ENCODE measurements around the gene RNGTT.
"Not testable (repeated sequence)": the region's sequence is repeated elsewhere in the genome, so short reads cannot be mapped to it uniquely, and the experiment has no call there.

RNGTT gene

GRCh38 chr6:88933521-88933920 lies 29.9 kb downstream of the RNGTT start:
- H3K36me3 Mint-ChIP-seq = peaks cover 68% of the 10 kb centered on the region
- H3K4me3 Mint-ChIP-seq = no peak overlapping the region
- H3K4me1 Mint-ChIP-seq = peaks cover 8% of the 10 kb centered on the region
- peaks cover 31% of the 10 kb centered on the region for H3K9me3 Mint-ChIP-seq
- H3K27ac Mint-ChIP-seq = no peak overlapping the region
- no peaks in the 10 kb centered on the region for H3K27me3 Mint-ChIP-seq

- H3K27me3 Mint-ChIP-seq, H3K4me3 Mint-ChIP-seq, H3K27ac Mint-ChIP-seq, H3K4me1 Mint-ChIP-seq: not testable (repeated sequence)
- Mint-ChIP-seq H3K36me3 (peaks cover 58% of the 10 kb centered on the region), H3K9me3 (peaks cover 20% of the 10 kb centered on the region)
These were observed 31.4 kb downstream of the RNGTT start for GRCh38 chr6:88932019-88932418.

- Mint-ChIP-seq H3K36me3 (peaks cover 19% of the 10 kb centered on the region), H3K27me3 (no peaks in the 10 kb centered on the region), H3K9me3 (no peaks in the 10 kb centered on the region), H3K4me3 (no peak overlapping the region), H3K4me1 (peaks cover 13% of the 10 kb centered on the region), H3K27ac (no peak overlapping the region)
These were observed 40.5 kb downstream of the RNGTT start for GRCh38 chr6:88922775-88923548.

- no peaks in the 10 kb centered on the region for H3K9me3 Mint-ChIP-seq
- H3K4me1 Mint-ChIP-seq = peaks cover 21% of the 10 kb centered on the region
- no peak overlapping the region for H3K4me3 Mint-ChIP-seq
- peaks cover 23% of the 10 kb centered on the region for H3K36me3 Mint-ChIP-seq
- H3K27me3 Mint-ChIP-seq = no peaks in the 10 kb centered on the region
- no peak overlapping the region for H3K27ac Mint-ChIP-seq
These were observed 41.7 kb downstream of the RNGTT start for GRCh38 chr6:88921734-88922133.

- Mint-ChIP-seq H3K27me3 (no peaks in the 10 kb centered on the region), H3K27ac (no peak overlapping the region), H3K9me3 (no peaks in the 10 kb centered on the region), H3K36me3 (peaks cover 21% of the 10 kb centered on the region), H3K4me1 (peaks cover 23% of the 10 kb centered on the region), H3K4me3 (no peak overlapping the region)
These were observed 42.4 kb downstream of the RNGTT start for GRCh38 chr6:88920774-88921733.

GRCh38 chr6:88920088-88920487 lies 43.3 kb downstream of the RNGTT start:
- H3K4me1 Mint-ChIP-seq = peaks cover 26% of the 10 kb centered on the region
- no peaks in the 10 kb centered on the region for H3K27me3 Mint-ChIP-seq
- no peak overlapping the region for H3K4me3 Mint-ChIP-seq
- no peak overlapping the region for H3K27ac Mint-ChIP-seq
- H3K36me3 Mint-ChIP-seq = peaks cover 24% of the 10 kb centered on the region
- H3K9me3 Mint-ChIP-seq = no peaks in the 10 kb centered on the region

- Mint-ChIP-seq H3K27me3 (no peaks in the 10 kb centered on the region), H3K36me3 (peaks cover 28% of the 10 kb centered on the region), H3K4me3 (no peak overlapping the region), H3K4me1 (peaks cover 36% of the 10 kb centered on the region), H3K9me3 (no peaks in the 10 kb centered on the region), H3K27ac (no peak overlapping the region)
These were observed 44.4 kb downstream of the RNGTT start for GRCh38 chr6:88919032-88919431.

- Mint-ChIP-seq H3K4me1 (peaks cover 51% of the 10 kb centered on the region), H3K27me3 (no peaks in the 10 kb centered on the region), H3K4me3 (no peak overlapping the region), H3K36me3 (peaks cover 28% of the 10 kb centered on the region), H3K27ac (no peak overlapping the region), H3K9me3 (no peaks in the 10 kb centered on the region)
These were observed 46.7 kb downstream of the RNGTT start for GRCh38 chr6:88916615-88917208.

GRCh38 chr6:88914895-88915598 lies 48.4 kb downstream of the RNGTT start:
- H3K36me3 Mint-ChIP-seq = peaks cover 33% of the 10 kb centered on the region
- no peaks in the 10 kb centered on the region for H3K27me3 Mint-ChIP-seq
- no peak overlapping the region for H3K27ac Mint-ChIP-seq
- H3K4me3 Mint-ChIP-seq = no peak overlapping the region
- no peaks in the 10 kb centered on the region for H3K9me3 Mint-ChIP-seq
- peaks cover 68% of the 10 kb centered on the region for H3K4me1 Mint-ChIP-seq

- Mint-ChIP-seq H3K27ac (no peak overlapping the region), H3K27me3 (no peaks in the 10 kb centered on the region), H3K4me1 (peaks cover 76% of the 10 kb centered on the region), H3K9me3 (no peaks in the 10 kb centered on the region), H3K4me3 (no peak overlapping the region), H3K36me3 (peaks cover 33% of the 10 kb centered on the region)
These were observed 49.2 kb downstream of the RNGTT start for GRCh38 chr6:88914180-88914579.

GRCh38 chr6:88913471-88913870 lies 49.9 kb downstream of the RNGTT start:
- H3K36me3 Mint-ChIP-seq = peaks cover 33% of the 10 kb centered on the region
- H3K27me3 Mint-ChIP-seq = no peaks in the 10 kb centered on the region
- no peaks in the 10 kb centered on the region for H3K9me3 Mint-ChIP-seq
- H3K4me3 Mint-ChIP-seq = no peak overlapping the region
- H3K4me1 Mint-ChIP-seq = peaks cover 80% of the 10 kb centered on the region
- no peak overlapping the region for H3K27ac Mint-ChIP-seq

- no peak overlapping the region for H3K27ac Mint-ChIP-seq
- H3K4me3 Mint-ChIP-seq = no peak overlapping the region
- H3K9me3 Mint-ChIP-seq = no peaks in the 10 kb centered on the region
- peaks cover 78% of the 10 kb centered on the region for H3K4me1 Mint-ChIP-seq
- H3K36me3 Mint-ChIP-seq = peaks cover 32% of the 10 kb centered on the region
- H3K27me3 Mint-ChIP-seq = no peaks in the 10 kb centered on the region
These were observed 52.3 kb downstream of the RNGTT start for GRCh38 chr6:88910922-88911778.

GRCh38 chr6:88908598-88909548 lies 54.5 kb downstream of the RNGTT start:
- Mint-ChIP-seq H3K27ac (no peak overlapping the region), H3K4me1 (peaks cover 63% of the 10 kb centered on the region), H3K4me3 (no peak overlapping the region), H3K9me3 (no peaks in the 10 kb centered on the region), H3K27me3 (no peaks in the 10 kb centered on the region), H3K36me3 (peaks cover 28% of the 10 kb centered on the region)

GRCh38 chr6:88907148-88907547 lies 56.3 kb downstream of the RNGTT start:
- not testable (repeated sequence) for H3K27me3 Mint-ChIP-seq, H3K4me3 Mint-ChIP-seq, H3K9me3 Mint-ChIP-seq
- H3K27ac Mint-ChIP-seq = peak overlapping the region; percentile 74
- H3K4me1 Mint-ChIP-seq = peaks cover 46% of the 10 kb centered on the region
- H3K36me3 Mint-ChIP-seq = peaks cover 25% of the 10 kb centered on the region

Measured in activated naive CD4-positive, alpha-beta T cell treated with anti-CD3 and anti-CD28 coated beads, Interleukin-2, amount 50 U/mL, for 24 hours (primary cell).